ENCODE measurements around the gene SELENOP. TPM values are rescaled to one million over a fixed set of nuclear protein-coding genes. Genes with fewer than 3 reads are reported as not detected.
"Not testable (repeated sequence)": the region's sequence is repeated elsewhere in the genome, so short reads cannot be mapped to it uniquely, and the experiment has no call there.

SELENOP gene, protein sequence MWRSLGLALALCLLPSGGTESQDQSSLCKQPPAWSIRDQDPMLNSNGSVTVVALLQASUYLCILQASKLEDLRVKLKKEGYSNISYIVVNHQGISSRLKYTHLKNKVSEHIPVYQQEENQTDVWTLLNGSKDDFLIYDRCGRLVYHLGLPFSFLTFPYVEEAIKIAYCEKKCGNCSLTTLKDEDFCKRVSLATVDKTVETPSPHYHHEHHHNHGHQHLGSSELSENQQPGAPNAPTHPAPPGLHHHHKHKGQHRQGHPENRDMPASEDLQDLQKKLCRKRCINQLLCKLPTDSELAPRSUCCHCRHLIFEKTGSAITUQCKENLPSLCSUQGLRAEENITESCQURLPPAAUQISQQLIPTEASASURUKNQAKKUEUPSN
- under 1 TPM; 0.16 to 0.34 TPM for total RNA-seq

DNA sequence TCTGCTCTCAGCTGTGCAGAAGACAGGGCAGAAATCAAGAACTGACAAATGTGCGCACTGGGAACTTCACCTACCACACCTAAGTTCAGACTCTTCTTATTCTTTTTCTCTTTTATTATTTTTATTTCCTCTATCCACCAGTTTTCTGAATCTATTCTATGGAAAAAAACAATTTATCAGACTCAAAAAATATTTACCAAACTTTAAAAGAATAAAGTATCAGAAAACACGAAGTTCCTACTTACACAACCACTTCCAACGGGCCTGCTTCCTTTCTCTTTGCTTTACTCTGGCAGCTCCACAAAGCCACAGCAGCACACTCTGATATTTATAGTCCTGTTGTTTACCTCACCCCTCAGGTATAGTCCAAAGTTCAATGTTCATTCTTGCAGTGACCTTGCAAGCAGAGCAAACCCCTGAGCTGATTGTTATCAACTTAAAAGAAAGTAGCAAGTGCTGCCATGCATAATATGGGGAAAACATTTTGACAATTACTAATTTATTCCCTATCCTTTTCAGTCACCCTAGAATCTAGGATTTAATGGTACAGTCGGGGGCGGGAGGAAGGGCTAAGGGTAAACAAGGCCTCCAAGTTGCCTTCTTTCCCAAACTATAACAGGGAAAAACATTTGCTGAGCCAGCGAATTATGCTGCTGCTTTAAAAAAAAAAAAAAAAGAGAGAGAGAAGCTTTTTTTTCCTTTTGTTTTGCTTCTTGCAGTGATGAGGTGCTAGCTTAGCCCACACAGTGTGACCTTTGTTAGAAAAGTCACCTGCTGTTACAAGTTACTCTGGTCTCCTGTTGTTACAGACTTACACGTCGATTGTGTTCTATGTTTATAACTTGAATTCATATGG, at the start of gene SELENOP:
Gene SELENOP, minus strand, starts transcription at position 302 of the 856 bp plus-strand sequence. CDS start 3,539 bp downstream, outside the sequence.
- Mint-ChIP-seq H3K27me3 (ENCODE audit: low read depth) (no peaks in the 10 kb centered on the region), H3K36me3 (ENCODE audit: insufficient read depth in 2 of 2) (no peaks in the 10 kb centered on the region), H3K9me3 (no peaks in the 10 kb centered on the region), H3K4me1 (ENCODE audit: low read depth) (peaks cover 6% of the 10 kb centered on the region), H3K27ac (no peak within 1 kb of the TSS), H3K4me3 (no peak within 1 kb of the TSS)
- DNase-seq (no peak), ATAC-seq (replicated peaks in 1 of 2) (no peak)

DNA sequence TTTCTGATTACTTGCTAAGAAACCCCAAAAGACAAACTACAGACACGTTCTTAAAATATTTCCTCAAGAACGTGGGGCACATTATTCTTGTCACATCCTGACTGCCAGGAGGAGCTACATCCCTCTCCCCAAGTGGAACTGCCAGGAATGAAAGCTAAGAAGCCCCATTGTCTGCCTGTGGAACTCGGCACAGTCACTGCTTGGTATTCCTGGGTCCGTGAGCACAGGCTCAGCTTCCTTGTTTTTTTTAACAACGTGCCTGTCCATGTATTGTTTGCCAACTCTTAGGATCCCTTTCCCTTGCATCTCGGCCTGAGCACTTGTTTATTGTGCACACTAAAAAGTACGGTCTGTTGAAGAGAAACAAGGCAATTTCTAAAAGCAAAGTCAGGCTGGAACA, 47.0 kb upstream of the SELENOP start:
- Mint-ChIP-seq H3K4me1 (ENCODE audit: low read depth) (no peaks in the 10 kb centered on the region), H3K36me3 (ENCODE audit: insufficient read depth in 2 of 2) (no peaks in the 10 kb centered on the region), H3K27me3 (ENCODE audit: low read depth) (peaks cover 20% of the 10 kb centered on the region), H3K27ac (no peak overlapping the region), H3K4me3 (no peak overlapping the region), H3K9me3 (peaks cover 0 to 2% of the 10 kb centered on the region in 2 donors)
- DNase-seq = no peak
- no peak for ATAC-seq (replicated peaks in 1 of 2)

DNA sequence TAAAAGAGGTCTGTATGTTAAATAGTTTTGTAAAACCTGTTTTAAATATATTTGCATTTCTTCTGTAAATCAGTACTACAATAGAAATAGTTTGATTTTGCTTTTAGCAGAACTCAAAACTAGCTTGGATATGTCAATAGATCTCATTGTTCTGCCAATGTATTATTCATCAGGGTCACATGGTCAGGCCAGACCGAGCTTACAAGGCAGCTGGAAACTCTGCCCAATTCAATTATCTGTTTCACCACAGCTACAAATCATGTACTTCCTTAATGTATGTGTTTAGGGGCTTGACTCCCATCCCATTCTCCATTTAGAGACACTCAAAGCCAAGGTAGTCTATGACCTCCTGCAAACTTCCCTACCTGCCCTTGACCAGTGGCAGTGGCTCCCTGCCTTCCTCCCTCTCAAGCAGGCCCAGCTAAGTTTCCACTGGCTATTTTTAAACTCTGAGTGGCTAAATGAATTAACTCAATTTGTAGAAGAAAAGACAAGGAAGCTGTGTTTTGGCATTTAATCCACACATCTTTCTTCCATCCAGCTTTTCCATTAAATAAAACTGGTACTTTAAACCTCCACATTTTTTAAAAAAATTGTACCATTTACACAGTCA, 46.4 kb upstream of the SELENOP start:
- ATAC-seq (replicated peaks in 1 of 2) (no peak), DNase-seq (no peak)
- no peaks in the 10 kb centered on the region for H3K36me3 Mint-ChIP-seq (ENCODE audit: insufficient read depth in 2 of 2)
- H3K27me3 Mint-ChIP-seq (ENCODE audit: low read depth) = peaks cover 20% of the 10 kb centered on the region
- peaks cover 0 to 2% of the 10 kb centered on the region in 2 donors for H3K9me3 Mint-ChIP-seq
- no peak overlapping the region for H3K27ac Mint-ChIP-seq
- no peak overlapping the region for H3K4me3 Mint-ChIP-seq
- H3K4me1 Mint-ChIP-seq (ENCODE audit: low read depth) = no peaks in the 10 kb centered on the region

DNA sequence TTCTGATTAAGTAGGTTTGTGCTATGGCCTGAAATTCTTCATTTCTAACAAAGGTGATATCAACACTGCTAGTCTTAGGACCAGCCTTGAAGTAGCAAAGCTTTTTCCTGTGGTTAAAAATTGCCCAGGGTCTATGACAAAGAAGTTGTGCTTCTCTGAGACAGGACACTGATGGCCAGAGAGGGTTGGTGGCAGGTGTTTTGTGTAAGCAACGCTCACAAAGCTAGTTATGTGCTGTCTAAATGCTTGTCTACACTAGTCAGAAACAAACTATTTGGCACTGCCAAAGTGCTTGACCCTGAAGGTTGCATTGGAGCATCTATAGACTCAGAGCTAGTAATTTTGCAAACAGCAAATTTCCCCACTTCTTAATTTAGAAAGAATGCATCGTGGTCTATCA, 44.1 kb upstream of the SELENOP start:
- Mint-ChIP-seq H3K9me3 (no peaks in the 10 kb centered on the region), H3K4me1 (ENCODE audit: low read depth) (no peaks in the 10 kb centered on the region), H3K27ac (no peak overlapping the region), H3K27me3 (ENCODE audit: low read depth) (peaks cover 14% of the 10 kb centered on the region), H3K36me3 (ENCODE audit: insufficient read depth in 2 of 2) (no peaks in the 10 kb centered on the region), H3K4me3 (no peak overlapping the region)
- ATAC-seq (replicated peaks in 1 of 2) = no peak
- no peak for DNase-seq

DNA sequence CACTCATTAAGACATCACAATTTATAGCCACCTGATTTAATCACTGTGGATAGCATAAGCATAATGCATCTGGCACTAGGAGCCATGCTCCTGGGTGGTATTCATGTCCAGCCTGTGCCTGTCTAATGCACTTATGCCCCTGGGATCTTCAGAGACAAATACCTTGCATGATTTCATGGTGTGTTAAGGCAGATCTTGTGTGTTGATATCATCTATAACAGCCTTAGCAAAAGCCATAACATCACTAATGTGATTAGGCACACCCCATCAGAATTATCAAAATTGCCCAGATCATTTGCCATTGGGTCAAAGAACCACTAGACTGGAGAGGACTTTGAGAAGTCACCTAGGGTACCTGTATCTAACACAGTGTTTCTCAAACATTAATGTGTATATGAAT, 43.7 kb upstream of the SELENOP start:
- H3K27me3 Mint-ChIP-seq (ENCODE audit: low read depth) = peaks cover 10% of the 10 kb centered on the region

DNA sequence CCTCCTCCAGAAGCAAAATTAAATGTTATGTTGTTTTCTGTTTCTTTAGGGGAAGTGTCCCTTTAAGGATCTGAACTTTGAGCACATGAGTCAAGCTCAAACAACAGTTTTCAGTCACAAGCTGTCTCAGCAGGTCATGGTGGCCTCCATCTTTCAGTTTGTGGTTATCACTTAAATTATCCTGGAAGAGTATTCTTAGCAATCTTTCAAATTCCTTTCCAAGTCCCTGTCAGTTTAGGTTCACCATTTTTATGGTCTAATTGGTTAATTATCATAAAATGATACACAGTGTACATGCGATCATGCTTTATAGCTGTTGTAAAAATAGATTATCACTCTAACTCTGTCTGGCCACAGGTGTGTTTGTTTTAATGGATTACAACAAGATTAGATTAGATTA, 43.1 kb upstream of the SELENOP start:
- Mint-ChIP-seq H3K36me3 (ENCODE audit: insufficient read depth in 2 of 2) (no peaks in the 10 kb centered on the region), H3K27me3 (ENCODE audit: low read depth) (peaks cover 4% of the 10 kb centered on the region), H3K4me3 (no peak overlapping the region), H3K9me3 (no peaks in the 10 kb centered on the region), H3K27ac (no peak overlapping the region), H3K4me1 (ENCODE audit: low read depth) (no peaks in the 10 kb centered on the region)
- DNase-seq = no peak
- peak in 1 of 2 donors; percentile 63 for ATAC-seq (replicated peaks in 1 of 2)

More for the DNA sequence above, 43.7 kb upstream of the SELENOP start:
- Mint-ChIP-seq H3K36me3 (ENCODE audit: insufficient read depth in 2 of 2) (no peaks in the 10 kb centered on the region), H3K9me3 (no peaks in the 10 kb centered on the region), H3K4me1 (ENCODE audit: low read depth) (no peaks in the 10 kb centered on the region), H3K27ac (no peak overlapping the region), H3K4me3 (no peak overlapping the region)
- ATAC-seq (replicated peaks in 1 of 2) = no peak
- DNase-seq = no peak

DNA sequence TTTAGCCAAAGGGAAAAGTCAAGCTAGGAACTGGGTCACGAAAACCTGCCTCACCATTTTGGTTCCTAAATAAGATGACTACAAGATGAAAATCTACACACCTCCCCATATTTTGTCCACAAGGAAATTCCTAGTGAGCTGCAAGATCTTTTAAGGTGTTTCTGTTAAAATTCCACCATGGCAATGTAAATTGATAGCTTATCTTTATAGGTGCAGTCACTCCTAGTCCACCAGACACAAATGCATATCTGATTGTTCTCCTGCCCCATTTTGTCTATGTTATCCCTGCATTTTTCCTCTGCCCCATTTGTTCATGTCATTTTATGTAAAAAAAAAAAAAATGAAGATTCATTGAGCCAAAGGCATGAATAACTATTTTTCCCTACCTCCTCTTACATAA, 41.1 kb upstream of the SELENOP start:
- H3K9me3 Mint-ChIP-seq = no peaks in the 10 kb centered on the region
- no peaks in the 10 kb centered on the region for H3K36me3 Mint-ChIP-seq (ENCODE audit: insufficient read depth in 2 of 2)
- no peak for ATAC-seq (replicated peaks in 1 of 2)
- H3K4me1 Mint-ChIP-seq (ENCODE audit: low read depth) = no peaks in the 10 kb centered on the region
- DNase-seq = no peak
- H3K27me3 Mint-ChIP-seq (ENCODE audit: low read depth) = peaks cover 4% of the 10 kb centered on the region
- no peak overlapping the region for H3K27ac Mint-ChIP-seq
- H3K4me3 Mint-ChIP-seq = no peak overlapping the region

DNA sequence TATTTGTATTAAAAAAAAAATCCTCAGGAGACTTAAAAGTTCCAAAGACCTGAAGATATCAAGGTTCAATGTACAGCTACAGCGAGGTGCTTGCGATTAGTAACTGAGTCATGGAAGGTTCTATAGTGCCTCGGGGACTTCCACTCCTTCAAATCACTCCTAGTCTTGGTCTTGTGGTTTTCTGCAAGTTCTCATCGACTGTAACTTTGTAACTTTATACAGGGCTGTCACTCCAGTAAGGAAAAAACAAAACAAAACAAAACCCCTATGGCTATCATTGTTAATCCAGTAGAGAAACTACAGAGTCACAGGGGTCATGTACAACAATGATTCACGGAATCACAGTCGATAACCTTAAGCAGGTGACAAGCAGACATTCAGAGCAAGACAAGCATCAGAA, 39.8 kb upstream of the SELENOP start:
- no peaks in the 10 kb centered on the region for H3K36me3 Mint-ChIP-seq (ENCODE audit: insufficient read depth in 2 of 2)
- H3K4me1 Mint-ChIP-seq (ENCODE audit: low read depth) = no peaks in the 10 kb centered on the region
- no peak overlapping the region for H3K27ac Mint-ChIP-seq
- no peak for DNase-seq
- ATAC-seq (replicated peaks in 1 of 2) = peak in 1 of 2 donors; percentile 72
- H3K27me3 Mint-ChIP-seq (ENCODE audit: low read depth) = peaks cover 4% of the 10 kb centered on the region
- no peaks in the 10 kb centered on the region for H3K9me3 Mint-ChIP-seq
- H3K4me3 Mint-ChIP-seq = no peak overlapping the region

DNA sequence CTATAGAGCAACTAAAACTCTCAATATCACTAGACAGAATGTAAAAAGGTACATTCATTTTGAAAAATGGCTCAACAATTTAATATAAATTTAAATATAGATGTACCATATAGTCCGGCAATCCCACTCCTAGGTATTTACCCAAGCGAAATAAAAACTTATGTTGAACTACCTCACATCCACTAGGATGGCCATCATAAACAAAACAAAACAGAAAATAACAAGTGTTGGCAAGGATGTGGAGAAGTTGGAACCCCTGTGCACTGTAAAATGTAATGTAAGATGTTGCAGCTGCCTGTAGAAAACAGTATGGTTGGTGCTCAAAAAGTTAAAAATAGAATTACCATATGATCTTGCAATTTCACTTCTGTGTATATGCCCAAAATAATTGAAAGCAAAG, 36.9 kb upstream of the SELENOP start:
- no peak for DNase-seq
- Mint-ChIP-seq H3K4me1 (ENCODE audit: low read depth) (no peaks in the 10 kb centered on the region), H3K27ac (no peak overlapping the region), H3K27me3 (ENCODE audit: low read depth) (peaks cover 4% of the 10 kb centered on the region), H3K36me3 (ENCODE audit: insufficient read depth in 2 of 2) (no peaks in the 10 kb centered on the region), H3K4me3 (no peak overlapping the region), H3K9me3 (no peaks in the 10 kb centered on the region)
- ATAC-seq (replicated peaks in 1 of 2) = no peak

DNA sequence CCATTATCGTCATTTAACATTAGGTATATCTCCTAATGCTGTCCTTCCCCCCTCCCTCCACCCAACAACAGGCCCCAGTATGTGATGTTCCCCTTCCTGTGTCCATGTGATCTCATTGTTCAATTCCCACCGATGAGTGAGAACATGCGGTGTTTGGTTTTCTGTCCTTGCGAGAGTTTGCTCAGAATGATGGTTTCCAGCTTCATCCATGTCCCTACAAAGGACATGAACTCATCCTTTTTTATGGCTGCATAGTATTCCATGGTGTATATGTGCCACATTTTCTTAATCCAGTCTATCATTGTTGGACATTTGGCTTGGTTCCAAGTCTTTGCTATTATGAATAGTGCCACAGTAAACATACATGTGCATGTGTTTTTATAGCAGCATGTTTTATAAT, 32.7 kb upstream of the SELENOP start:
- H3K36me3 Mint-ChIP-seq (ENCODE audit: insufficient read depth in 2 of 2); H3K4me3 Mint-ChIP-seq; H3K27me3 Mint-ChIP-seq (ENCODE audit: low read depth); H3K9me3 Mint-ChIP-seq; H3K4me1 Mint-ChIP-seq (ENCODE audit: low read depth); ATAC-seq (replicated peaks in 1 of 2); DNase-seq; H3K27ac Mint-ChIP-seq: not testable (repeated sequence)

DNA sequence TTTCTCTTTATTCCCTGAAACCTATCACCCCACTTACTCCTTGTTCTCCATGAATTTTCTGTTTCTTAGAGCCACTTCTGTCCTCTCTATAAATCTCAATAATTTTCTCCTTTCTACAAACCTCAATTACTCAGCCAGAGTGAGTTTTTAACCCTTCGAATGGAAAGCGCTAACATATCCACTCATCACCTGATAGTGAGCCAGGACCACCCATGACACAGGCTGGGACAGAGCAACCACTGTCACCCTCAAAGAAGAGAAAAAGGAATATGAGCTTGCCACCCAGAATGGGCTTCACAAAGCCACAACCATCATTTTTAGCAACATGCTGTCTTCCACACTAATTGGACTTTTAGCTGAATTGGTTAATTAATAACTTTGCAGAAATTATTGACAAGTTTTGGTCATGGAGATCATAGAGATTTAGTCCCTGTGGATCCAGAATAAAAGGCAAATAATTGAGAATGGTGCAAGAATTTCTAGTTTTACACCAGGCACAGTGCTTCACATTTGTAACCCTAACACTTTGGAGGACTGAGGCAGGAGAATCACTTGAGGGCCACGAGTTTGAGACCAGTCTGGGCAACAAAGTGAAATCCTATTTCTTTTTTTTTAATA, 32.1 kb upstream of the SELENOP start:
- Mint-ChIP-seq H3K4me1 (ENCODE audit: low read depth) (no peaks in the 10 kb centered on the region), H3K27ac (no peak overlapping the region), H3K4me3 (no peak overlapping the region), H3K36me3 (ENCODE audit: insufficient read depth in 2 of 2) (no peaks in the 10 kb centered on the region), H3K27me3 (ENCODE audit: low read depth) (peaks cover under 1% of the 10 kb centered on the region), H3K9me3 (no peaks in the 10 kb centered on the region)
- DNase-seq (no peak), ATAC-seq (replicated peaks in 1 of 2) (no peak)

DNA sequence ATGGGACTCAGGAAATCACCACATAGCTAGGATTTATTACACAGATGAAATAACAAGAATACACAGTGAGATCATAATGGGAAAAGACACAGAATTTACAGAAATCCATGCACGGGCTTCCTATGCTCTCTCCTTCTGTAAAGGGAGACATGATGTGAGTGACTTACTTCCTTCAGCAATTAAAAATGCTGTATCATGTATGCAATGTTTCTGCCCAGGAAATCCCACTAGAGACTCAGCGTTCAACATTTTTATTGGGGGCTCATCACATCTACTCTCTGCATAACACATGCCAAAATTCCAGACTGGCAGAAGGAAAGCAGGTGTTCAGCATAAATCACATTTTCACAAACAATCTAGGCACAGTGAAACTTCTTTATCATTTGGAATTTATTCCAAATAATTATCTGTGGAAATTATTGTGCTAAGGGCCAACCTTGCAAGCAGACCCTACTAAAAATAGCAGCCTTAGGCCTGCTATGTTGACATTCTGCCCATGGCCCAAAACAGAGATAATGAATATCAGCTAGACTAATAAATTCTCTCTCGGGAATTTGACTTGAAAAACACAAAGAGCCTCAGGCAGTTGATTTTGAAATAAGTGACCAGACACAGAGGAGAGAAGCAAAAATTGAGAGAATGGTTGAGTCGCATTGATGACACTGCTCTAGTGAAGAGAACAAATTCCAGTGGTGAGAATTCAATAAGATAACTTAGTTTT, 31.4 kb upstream of the SELENOP start:
- H3K9me3 Mint-ChIP-seq = no peaks in the 10 kb centered on the region
- no peak for DNase-seq
- ATAC-seq (replicated peaks in 1 of 2) = no peak
- H3K4me1 Mint-ChIP-seq (ENCODE audit: low read depth) = no peaks in the 10 kb centered on the region
- no peak overlapping the region for H3K27ac Mint-ChIP-seq
- no peaks in the 10 kb centered on the region for H3K36me3 Mint-ChIP-seq (ENCODE audit: insufficient read depth in 2 of 2)
- no peak overlapping the region for H3K4me3 Mint-ChIP-seq
- H3K27me3 Mint-ChIP-seq (ENCODE audit: low read depth) = no peaks in the 10 kb centered on the region
